Parathyroid adenoma (tissue), 2 donors: ENCODE data around the gene ABLIM1.

Experiments used
- H2AFZ ChIP-seq: fragments of 300-600 bp; sonication (generic); one replicate; pipeline ENCODE4 v1.7.0; 2017; ENCODE audit warnings: antibody characterized with exemption, mild to moderate bottlenecking
- H3K27ac ChIP-seq: fragments of 300-600 bp; sonication (generic); one replicate; pipeline ENCODE4 v1.7.0; 2017
- H3K27me3 ChIP-seq: fragments of 300-600 bp; sonication (generic); one replicate; pipeline ENCODE4 v1.7.0; 2017; ENCODE audit warnings: low read length; ENCODE audit not compliant: control insufficient read depth, insufficient read depth
- H3K36me3 ChIP-seq: fragments of 300-600 bp; sonication (generic); one replicate; pipeline ENCODE4 v1.7.0; 2017; ENCODE audit warnings: low read length; ENCODE audit not compliant: control insufficient read depth, insufficient read depth
- H3K4me1 ChIP-seq: fragments of 300-600 bp; sonication (generic); one replicate; pipeline ENCODE4 v1.7.0; 2017; ENCODE audit warnings: control low read depth
- H3K4me2 ChIP-seq: fragments of 300-600 bp; sonication (generic); one replicate; pipeline ENCODE4 v1.7.0; 2017; ENCODE audit warnings: low read length
- H3K4me3 ChIP-seq: fragments of 300-600 bp; sonication (generic); one replicate; pipeline ENCODE4 v1.7.0; 2017; ENCODE audit warnings: low read depth, low read length
- H3K79me2 ChIP-seq: fragments of 300-600 bp; sonication (generic); one replicate; pipeline ENCODE4 v1.7.0; 2017; ENCODE audit warnings: control low read depth
- H3K9ac ChIP-seq: fragments of 300-600 bp; sonication (generic); one replicate; pipeline ENCODE4 v1.7.0; 2017; ENCODE audit warnings: mild to moderate bottlenecking
- H3K9me3 ChIP-seq: fragments of 300-600 bp; sonication (generic); one replicate; pipeline ENCODE4 v1.7.0; 2017; ENCODE audit warnings: low read length; ENCODE audit not compliant: control insufficient read depth
- CTCF ChIP-seq: fragments of 300-600 bp; sonication (generic); IDR thresholded peaks from one replicate; pipeline ENCODE4 v1.7.0; 2017; ENCODE audit warnings: antibody characterized with exemption, mild to moderate bottlenecking
- donor health status: primary hyperparathyroidism.

ABLIM1 gene

DNA sequence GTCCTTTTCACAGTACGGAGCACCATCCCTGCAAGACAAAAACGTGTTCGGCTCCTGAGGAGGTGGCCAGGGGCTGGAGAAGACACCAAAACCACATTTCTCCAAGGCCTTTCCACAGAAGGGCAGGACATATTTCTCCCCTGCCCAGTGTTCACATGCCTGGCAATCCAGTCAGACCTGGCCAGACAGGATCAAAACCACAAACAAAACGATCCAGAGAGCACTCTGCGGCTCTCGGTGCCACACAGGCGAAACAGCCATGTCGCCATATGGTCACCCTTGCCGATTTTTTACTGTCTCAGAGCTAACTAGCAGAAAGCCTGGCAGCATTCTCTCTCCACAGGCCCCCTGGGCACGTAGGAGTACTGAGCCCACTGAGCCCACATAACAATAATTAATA, 113.0 kb downstream of the ABLIM1 start:
- no peak overlapping the region for H3K4me2 ChIP-seq
- no peaks in the 10 kb centered on the region for H3K79me2 ChIP-seq
- TF ChIP-seq CTCF: no peak
- no peaks in the 10 kb centered on the region for H3K36me3 ChIP-seq
- no peak overlapping the region for H3K4me3 ChIP-seq
- no peaks in the 10 kb centered on the region for H3K27me3 ChIP-seq
- no peak overlapping the region for H2AFZ ChIP-seq
- H3K27ac ChIP-seq: no peak overlapping the region
- no peaks in the 10 kb centered on the region for H3K4me1 ChIP-seq
- H3K9ac ChIP-seq: no peak overlapping the region
- H3K9me3 ChIP-seq: no peaks in the 10 kb centered on the region

DNA sequence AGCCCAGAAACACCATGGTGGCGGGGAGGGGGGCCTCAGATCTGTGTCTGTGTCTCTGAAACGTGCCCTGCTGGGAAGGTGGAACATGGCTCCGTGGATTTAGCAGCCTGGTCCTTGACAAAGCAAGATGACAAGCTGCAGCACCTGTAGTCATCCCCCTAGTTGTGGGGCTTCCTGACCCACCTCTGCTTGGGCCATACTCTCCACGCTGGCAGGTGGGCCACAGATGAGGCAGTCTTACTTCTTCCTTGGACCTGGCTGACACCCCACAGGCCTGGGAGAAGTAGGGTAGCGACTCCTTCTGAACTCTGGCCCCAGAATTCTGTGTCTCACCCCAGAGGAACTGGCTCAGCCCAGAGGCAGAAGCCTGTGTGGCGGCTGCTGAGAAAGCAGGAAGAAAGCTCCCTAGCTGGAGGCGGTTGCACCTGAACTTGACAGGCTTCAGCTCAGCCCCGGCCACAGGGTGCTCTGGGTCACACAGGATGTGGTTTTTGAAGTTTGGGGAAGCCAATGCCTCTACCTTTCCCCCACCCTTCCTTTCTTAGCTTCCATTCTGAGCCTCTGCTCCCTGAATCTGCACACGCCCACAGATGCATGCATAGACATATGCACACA, 113.9 kb downstream of the ABLIM1 start:
- Histone ChIP-seq H3K9ac (no peak overlapping the region), H3K27me3 (no peaks in the 10 kb centered on the region), H3K4me1 (no peaks in the 10 kb centered on the region)

DNA sequence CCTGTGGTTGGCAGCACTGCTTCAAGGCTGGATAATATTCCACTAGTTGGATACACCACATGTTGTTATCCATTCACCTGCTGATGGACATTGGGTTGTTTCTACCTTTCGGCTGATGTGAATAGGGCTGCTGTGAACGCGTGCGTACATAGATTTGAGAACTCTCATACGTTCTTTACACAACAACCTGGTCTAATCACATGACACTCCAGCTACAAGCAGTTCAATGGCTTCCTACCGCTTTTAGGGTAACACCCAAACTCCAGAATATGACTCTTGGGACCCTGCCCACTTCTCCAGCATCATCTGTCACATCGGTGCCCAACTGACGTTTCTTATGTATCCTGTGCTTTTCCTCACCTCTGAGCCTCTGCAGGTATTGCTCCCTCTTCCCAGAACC, 114.6 kb downstream of the ABLIM1 start:
- Histone ChIP-seq H3K4me3 (no peak overlapping the region), H3K4me1 (no peaks in the 10 kb centered on the region), H3K9ac (no peak overlapping the region), H3K27ac (no peak overlapping the region), H3K79me2 (no peaks in the 10 kb centered on the region), H2AFZ (no peak overlapping the region), H3K9me3 (no peaks in the 10 kb centered on the region), H3K4me2 (no peak overlapping the region), H3K27me3 (no peaks in the 10 kb centered on the region), H3K36me3 (no peaks in the 10 kb centered on the region)
- no peak for TF ChIP-seq CTCF

More for the DNA sequence above, 113.9 kb downstream of the ABLIM1 start:
- H3K9me3 ChIP-seq: no peaks in the 10 kb centered on the region
- H3K79me2 ChIP-seq: no peaks in the 10 kb centered on the region
- H2AFZ ChIP-seq: no peak overlapping the region
- H3K36me3 ChIP-seq: no peaks in the 10 kb centered on the region
- no peak for TF ChIP-seq CTCF
- no peak overlapping the region for H3K4me2 ChIP-seq
- no peak overlapping the region for H3K4me3 ChIP-seq
- no peak overlapping the region for H3K27ac ChIP-seq

DNA sequence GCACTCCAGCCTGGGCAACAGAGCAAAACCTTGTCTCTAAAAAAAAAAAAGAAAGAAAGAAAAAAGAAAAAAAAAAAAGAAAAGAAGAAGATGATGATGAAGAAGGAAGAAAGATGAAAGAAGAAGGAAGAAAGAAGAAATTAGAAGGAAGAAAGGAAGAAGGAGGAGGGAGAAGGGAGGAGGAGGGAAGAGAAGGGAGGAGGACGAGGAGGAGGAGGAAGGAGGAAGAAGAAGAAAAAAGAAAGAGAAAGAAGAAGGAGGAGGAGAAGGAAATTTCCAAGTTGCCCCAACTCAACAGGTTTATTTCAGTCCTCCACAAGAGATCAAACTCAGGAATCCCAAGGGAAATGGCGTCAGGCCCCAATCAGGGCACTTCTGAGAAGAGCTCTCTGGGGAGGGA, 115.7 kb downstream of the ABLIM1 start:
- Histone ChIP-seq H2AFZ (no peak overlapping the region), H3K27ac (no peak overlapping the region), H3K9me3 (no peaks in the 10 kb centered on the region), H3K4me1 (no peaks in the 10 kb centered on the region), H3K27me3 (no peaks in the 10 kb centered on the region), H3K79me2 (no peaks in the 10 kb centered on the region), H3K9ac (no peak overlapping the region), H3K4me2 (no peak overlapping the region), H3K4me3 (no peak overlapping the region), H3K36me3 (no peaks in the 10 kb centered on the region)
- TF ChIP-seq CTCF: no peak

DNA sequence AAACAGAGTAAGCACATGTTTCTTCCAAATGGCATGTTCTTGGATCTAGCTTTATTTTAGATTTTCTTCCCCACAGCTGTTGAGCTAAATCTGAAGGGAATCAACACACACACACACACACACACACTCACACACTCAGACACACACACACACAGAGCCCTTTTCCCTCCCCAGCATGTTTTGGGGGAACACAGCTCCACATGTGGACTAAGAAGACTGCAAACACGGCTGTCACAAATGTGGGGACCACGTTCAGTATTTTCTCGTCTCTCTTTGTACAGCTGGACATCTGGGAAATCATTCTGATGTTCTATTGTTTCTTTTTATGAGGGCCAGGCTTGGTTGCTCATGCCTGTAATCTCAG, 116.3 kb downstream of the ABLIM1 start:
- Histone ChIP-seq H3K4me1 (no peaks in the 10 kb centered on the region), H3K27me3 (no peaks in the 10 kb centered on the region), H3K9me3 (no peaks in the 10 kb centered on the region), H3K4me3 (no peak overlapping the region), H3K27ac (no peak overlapping the region), H3K79me2 (no peaks in the 10 kb centered on the region), H3K36me3 (no peaks in the 10 kb centered on the region), H2AFZ (no peak overlapping the region), H3K9ac (no peak overlapping the region), H3K4me2 (no peak overlapping the region)
- TF ChIP-seq CTCF: no peak
